GM12891 (cell line): ENCODE data around the gene LTBP3.

ENCODE experiments used
- PAX5 ChIP-seq: IDR thresholded peaks from 2 replicates; pipeline ENCODE4 v1.6.1; 2011; ENCODE audit warnings: low read length, moderate library complexity, mild to moderate bottlenecking; ENCODE audit not compliant: insufficient read depth, severe bottlenecking
- POLR2A ChIP-seq: IDR thresholded peaks from 2 replicates; pipeline ENCODE4 v1.6.1; 2011; ENCODE audit warnings: low read depth, low read length, control low read depth
- POLR2AphosphoS5 ChIP-seq: IDR thresholded peaks from 2 replicates; pipeline ENCODE4 v1.6.1; 2011; ENCODE audit warnings: low read depth, low read length, control low read depth
- POU2F2 ChIP-seq: IDR thresholded peaks from 2 replicates; pipeline ENCODE4 v1.6.1; 2011; ENCODE audit warnings: low read depth, mild to moderate bottlenecking, control low read depth, low read length, moderate library complexity
- TAF1 ChIP-seq: IDR thresholded peaks from 2 replicates; pipeline ENCODE4 v1.6.1; 2011; ENCODE audit warnings: low read depth, low read length, control low read depth

- TF ChIP-seq POLR2A (peak; percentile 6; the same call in 1 of the 2 replicates), POLR2AphosphoS5 (no peak), POU2F2 (peak; percentile 69; the same call in 1 of the 2 replicates), TAF1 (peak; percentile 51; the same call in 1 of the 2 replicates), PAX5 (no peak)
Measured at GRCh38 chr11:65575568-65576231, 17.5 kb upstream of the LTBP3 start, which contains the start of gene EHBP1L1.
